NCI-H1436 (cell line): ENCODE results near the gene TECRL.

ENCODE experiments used
- DNase-seq: peaks from one replicate; lab custom pipeline; 2025; lab: John Stamatoyannopoulos, UW

The TECRL gene, protein sequence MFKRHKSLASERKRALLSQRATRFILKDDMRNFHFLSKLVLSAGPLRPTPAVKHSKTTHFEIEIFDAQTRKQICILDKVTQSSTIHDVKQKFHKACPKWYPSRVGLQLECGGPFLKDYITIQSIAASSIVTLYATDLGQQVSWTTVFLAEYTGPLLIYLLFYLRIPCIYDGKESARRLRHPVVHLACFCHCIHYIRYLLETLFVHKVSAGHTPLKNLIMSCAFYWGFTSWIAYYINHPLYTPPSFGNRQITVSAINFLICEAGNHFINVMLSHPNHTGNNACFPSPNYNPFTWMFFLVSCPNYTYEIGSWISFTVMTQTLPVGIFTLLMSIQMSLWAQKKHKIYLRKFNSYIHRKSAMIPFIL

DNA sequence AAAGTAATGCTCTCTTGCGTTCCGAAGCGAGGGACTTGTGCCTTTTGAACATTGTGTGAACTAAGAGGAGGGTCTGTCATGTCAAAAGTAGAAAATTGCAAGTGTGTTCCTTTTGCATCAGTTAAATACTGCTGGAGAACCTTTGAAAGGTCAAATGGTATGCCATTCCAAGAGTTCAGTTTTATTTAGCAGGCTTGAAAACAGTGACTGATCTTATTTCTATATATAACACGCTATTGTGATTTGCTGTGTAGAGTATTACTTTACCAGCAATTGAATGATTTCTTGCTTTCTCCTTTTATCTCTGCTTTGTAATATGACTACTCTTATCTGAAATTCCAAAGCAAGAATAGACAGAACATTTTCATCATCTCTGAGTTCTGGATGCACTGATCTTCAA lies at the start of gene TECRL:
TSS of gene TECRL (minus strand) at position 151 of the 400 bp plus-strand sequence. CDS start at position 52, 99 bp downstream.
- no peak for DNase-seq

- no peak for DNase-seq
Measured at GRCh38 chr4:64432674-64433073, 23.4 kb upstream of the TECRL start.

DNA sequence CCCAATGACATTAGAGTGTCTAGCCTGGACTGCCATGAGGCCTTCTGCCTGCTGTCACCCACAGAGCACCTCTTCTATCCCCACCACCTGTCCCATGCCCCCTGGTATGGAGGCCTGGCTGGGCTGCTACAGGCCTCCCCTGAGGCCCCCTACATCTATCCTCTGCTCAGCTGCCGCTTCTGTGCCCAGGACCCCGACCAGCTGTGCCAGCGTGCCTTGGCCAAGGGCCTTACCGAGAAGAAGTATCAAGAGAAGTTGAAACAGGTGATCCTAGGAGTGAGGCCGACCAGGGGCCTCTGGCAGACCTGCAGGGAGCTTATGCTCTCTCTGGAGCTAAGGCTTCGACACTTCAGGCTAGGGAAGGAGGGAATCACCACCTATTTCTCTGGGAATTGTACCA lies 21.7 kb upstream of the TECRL start:
- no peak for DNase-seq

- no peak for DNase-seq
Measured at GRCh38 chr4:64417974-64418373, 8.7 kb upstream of the TECRL start.

DNA sequence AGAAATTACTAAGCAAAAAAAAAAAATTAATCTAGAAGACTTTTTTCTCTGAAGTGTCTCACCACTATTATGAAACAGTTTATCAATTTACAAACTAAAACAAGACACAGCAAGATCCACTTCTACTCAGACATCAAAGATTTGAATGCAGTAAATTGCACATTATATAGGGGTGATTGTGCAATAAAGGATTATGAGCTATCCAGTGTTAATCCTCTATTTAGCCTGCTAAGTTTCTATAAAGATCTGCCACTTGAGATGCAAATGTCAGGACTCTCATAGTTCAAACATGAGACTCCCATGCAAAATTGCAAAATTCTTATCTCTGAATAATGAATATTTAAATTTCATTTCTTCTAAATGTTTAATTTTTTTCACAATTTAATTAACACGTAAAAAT lies 2.2 kb downstream of the TECRL start:
- DNase-seq: no peak

DNA sequence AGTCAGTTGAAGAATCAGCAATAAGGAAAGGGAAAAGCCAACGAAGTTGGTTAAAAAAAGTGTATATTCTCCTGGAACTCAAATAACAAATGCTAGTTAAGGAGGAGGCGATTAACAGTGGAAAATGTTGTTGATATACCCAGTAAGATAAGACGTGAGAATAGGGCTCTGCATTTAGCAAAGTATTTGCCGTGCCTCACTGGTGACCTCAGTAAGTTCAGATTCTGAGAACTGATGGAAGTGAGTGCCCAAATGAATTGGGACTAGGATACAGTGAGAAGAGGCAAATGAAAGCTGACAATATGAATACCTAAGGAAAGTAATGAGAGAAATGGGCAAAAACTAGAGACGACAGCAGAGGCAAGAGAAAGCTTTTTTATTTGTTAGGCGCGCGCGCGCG lies 3.5 kb downstream of the TECRL start:
- no peak for DNase-seq

DNA sequence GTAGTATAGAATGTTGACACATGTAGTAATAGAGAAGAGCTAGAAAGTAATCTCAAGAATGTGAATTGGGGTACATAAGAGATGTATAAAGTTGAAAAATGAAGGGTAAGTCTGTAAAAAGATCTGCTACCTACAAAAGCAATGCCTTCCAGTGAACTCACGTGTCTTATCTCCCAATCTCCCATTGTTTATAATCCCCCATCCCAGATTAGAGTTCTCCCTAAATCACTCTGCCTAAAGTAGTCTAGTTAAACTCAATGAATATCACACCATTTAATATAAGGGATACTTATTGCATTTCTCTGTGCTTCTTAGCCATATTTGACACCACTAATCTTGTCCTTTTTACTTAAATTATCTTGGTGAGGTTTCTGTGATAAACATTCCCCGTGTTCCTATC lies 6.6 kb downstream of the TECRL start:
- DNase-seq: no peak

DNA sequence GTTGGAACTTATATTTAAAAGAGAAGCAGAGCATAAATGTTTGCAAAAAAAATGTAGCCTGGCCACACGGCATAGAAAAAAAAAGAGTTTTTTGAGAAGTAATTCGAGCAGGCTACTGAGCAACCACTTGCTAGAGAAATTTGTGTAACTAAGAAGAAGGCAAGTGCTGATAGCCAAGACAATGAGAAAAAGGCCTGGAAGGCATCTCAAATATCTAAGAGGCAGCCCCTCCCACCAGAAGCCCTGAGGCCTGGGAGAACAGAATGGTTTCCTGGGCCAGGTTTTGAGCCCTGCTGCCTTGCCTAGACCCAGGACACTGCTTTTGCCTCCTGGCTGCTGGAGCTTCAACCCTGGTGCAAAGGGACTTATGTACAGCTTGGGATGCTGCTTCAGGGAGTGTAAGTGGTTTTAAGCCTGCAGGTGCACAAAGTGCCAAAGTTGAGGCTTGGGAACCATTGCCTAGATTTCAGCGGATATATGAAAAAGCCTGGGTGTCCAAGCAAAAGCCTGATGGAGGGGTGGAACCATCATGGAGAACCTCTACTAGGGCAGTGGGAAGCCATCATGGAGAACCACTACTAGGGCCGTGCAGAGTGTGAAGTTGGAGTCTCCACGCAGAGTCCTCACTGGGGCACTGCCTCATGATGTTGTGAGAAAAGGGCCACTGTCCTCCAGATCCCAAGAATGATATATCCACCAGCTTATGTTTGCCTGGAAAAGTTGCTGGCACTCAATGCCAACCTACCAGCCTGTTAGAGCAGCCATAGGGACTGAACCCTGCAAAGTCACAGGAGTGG lies 9.7 kb downstream of the TECRL start:
- no peak for DNase-seq

- no peak for DNase-seq
Measured at GRCh38 chr4:64394469-64394868, 14.8 kb downstream of the TECRL start.

DNA sequence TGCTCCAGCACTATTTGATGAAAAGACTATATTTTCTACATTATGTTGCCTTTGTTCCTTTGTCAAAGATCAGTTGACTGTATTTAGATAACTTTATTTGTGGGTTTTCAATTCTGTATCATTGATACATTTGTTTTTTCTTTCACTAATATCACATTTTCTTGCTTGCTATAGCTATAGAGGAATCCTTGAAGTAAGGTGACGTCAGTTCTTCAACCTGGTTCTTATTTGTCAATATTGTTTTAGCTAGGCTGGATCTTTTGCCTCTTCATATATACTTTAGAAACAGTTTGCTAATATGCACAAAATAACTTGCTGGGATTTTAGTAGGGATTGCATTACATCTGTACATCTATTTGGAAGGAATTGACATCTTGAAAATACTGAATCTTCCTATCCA lies 21.0 kb downstream of the TECRL start:
- DNase-seq: no peak

GRCh38 chr4:64385220-64385619 lies 24.0 kb downstream of the TECRL start:
- DNase-seq: no peak

DNA sequence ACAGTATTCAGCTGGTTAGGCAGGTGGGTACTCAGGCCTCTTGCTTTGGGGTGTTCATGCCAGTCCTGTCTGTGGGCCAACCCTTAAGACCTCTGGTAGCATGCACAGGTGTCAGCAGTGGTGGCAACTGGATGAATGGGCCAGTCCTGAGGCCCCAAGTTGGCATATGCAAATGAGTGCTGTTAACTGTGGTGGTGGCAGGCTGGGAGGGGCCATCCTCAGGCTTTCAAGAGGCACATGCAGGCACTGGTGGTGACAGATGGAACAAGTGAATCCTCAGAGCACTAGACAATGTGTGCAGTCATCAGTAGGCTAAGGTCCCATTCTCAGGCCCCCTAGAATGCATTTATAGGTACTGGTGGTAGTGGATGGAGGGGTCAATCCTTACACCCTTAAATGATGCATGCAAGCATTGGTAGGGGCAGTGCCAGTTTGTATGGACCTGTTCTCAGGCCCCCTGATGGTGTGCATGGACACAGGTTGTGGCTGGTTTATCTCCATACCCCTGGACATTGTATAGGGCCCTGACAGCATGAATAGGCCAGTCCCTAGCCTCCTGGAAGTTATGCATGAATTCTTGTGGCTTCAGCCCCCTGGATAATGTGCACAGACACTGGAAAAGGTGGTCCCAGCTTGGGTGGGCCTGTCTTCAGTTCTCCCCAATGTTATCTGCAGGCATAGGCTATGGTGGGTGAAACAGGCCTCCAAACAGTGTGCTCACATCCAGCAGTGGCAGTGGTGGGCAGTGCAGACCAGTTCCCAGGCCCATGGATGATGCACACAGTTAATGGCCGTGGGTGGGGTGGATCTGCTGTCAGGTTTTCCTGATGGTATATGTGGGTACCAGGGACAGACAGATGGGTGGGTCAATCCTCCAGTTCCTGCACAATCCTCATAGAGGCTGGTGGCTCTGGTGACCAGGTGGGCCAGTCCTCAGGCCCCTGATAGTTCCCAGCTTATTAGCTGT lies 24.7 kb downstream of the TECRL start:
- DNase-seq: no peak

GRCh38 chr4:64368741-64369140 lies 40.5 kb downstream of the TECRL start:
- DNase-seq: no peak

DNA sequence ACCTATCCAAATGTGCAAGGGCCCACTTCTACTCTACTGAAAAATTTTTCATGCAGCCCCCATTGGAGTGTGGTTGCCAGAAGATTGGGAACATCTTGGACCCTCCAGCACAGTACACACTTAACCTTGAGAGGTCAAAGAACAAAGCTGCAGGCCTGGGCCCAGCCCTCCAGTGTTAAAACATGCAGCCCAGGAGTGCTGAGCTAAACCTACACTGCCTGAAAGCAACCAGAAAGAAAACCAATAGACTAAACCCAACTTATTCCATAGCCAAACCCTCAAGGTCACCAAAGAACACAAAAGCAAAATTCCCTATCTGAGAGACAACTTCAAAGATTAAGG lies 47.9 kb downstream of the TECRL start:
- DNase-seq: no peak

DNA sequence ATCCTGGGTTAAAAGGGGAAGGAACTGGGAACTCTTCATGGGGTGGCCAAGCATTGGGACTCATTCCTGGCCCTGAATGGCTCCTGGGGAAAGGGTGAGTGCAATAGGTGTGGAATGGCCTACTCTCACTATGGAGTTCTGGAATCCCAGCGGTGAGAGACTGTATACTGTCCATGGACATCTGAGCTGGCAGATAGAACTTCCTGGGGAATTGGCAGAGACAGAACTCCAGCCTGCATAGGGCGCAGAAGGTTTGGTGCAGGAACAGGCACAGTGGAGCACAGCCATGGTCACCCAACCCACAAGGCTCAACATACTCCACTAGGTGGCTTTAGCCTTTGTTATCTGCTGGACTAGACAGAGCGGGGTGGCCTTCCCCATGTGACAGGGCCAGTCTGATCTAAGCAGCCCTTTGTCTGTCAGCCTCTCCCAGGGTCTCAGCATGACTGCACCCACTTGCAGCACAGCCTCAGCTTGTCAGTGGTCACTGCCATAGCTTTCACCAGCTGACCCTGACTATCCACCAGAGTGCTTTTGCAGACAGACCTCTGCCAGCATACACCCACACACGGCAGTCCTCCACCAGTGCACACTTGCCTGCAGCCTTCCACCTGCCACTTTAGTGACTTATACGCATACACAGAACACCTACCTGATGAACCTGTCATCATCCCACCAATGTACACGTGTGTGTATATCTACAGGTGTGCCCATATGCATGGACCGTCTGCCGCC lies 48.4 kb downstream of the TECRL start:
- no peak for DNase-seq

GRCh38 chr4:64359489-64359888 lies 49.8 kb downstream of the TECRL start:
- DNase-seq: no peak

GRCh38 chr4:64353904-64354303 lies 55.3 kb downstream of the TECRL start:
- DNase-seq: no peak

GRCh38 chr4:64341711-64342110 lies 67.5 kb downstream of the TECRL start:
- DNase-seq: no peak

GRCh38 chr4:64340218-64341110 lies 68.8 kb downstream of the TECRL start:
- DNase-seq: no peak

GRCh38 chr4:64334964-64335363 lies 74.3 kb downstream of the TECRL start:
- DNase-seq: no peak

GRCh38 chr4:64330143-64330542 lies 79.1 kb downstream of the TECRL start:
- DNase-seq: no peak
